GM19468 (cell line): ENCODE data around the gene ADK.

Experiments
- ATAC-seq: cut with Tn5 transposase; IDR thresholded peaks from one replicate; pipeline ENCODE4 v1.9.1; 2021; ENCODE audit warnings: mild to moderate bottlenecking, moderate library complexity, moderate number of reproducible peaks; ENCODE audit not compliant: unreplicated experiment; ENCODE audit errors: extremely low read depth

The ADK gene

GRCh38 chr10:74400186-74400585 is 249.2 kb downstream of the ADK start:
- no peak for ATAC-seq

DNA sequence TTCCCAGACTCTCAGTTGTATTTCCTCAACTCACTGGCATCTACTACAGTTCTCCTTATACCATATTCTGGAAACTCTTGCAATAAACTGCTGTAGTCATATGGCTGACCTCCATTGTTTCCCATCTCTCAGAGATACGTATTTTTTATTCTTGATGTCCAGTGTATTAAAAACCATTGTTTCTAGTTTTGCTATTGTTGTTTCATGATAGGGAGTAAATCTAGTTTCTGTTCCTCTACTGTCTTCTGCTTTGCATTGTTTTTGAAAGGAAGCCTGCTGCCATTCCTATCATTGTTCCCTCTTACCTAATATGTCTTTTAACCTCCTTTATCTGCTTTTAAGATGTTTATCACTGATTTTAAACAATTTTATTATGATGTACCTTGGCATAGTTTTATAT is 255.0 kb downstream of the ADK start:
- no peak for ATAC-seq

- no peak for ATAC-seq
Observed at GRCh38 chr10:74415146-74415839, 264.3 kb downstream of the ADK start.

GRCh38 chr10:74417397-74417796 is 266.4 kb downstream of the ADK start:
- no peak for ATAC-seq

DNA sequence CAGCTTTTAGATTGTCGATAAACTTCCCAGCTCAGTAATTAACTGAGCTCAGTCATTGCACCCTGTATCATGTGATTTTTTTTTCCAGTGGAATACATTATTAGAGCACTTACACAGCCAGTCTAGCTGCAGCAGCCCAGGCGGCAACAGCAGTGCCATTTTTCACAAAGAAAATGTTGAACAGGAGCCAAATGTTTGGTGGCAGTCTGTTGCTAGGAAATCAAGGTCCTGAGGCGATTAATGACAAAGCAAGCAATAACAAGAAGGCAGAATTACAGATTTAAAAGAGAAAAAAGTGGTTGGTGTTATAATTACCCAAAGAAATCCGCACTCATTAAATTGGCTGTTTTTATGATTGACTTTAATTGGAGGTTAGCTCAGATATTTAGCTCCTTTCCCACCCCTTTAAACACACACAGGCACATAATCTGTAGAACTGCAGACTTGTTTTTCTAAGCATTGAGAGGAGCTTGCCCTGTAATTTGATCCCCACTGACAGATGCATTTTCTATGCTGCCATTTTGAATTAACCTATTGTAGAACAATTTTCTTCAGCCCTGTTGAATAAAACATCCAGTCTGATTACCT is 267.4 kb downstream of the ADK start:
- ATAC-seq: no peak

GRCh38 chr10:74419491-74419951 is 268.5 kb downstream of the ADK start:
- no peak for ATAC-seq

DNA sequence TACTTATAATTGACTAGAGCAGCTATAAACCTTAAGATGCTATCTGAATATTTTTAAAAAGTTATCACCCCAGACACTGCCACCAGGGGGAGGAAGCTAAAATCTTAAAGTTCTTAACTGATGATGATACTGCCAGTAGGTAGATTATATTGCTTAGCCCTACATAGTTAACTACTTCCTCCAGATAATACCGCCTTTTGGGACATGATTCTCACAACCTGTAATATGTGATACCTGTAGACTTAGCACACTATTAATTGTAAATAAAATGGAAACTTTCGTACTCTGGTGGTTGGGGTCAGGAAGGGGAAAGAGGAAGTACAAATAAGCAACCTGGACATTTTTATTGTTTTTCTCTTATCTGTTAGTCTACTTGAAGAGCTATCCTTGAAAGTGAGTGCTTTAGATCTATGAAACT is 268.9 kb downstream of the ADK start:
- no peak for ATAC-seq

DNA sequence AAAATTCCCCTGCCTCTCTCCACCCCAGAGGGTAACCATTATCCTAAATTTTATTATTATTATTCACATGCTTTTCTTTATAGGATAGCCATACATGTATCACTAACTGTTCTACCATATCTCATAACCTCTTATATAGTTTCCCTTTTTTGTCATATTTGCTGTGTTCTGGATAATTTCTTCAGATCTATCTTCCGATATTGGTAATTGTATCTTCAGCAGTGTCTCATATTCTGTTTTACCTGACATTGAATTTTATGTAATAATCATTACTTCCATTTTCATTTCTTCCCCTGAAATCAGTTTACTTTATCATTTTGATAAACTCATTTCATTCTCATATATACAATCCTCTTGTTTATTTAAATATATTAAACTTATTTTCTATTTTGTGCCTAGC is 273.5 kb downstream of the ADK start:
- no peak for ATAC-seq

DNA sequence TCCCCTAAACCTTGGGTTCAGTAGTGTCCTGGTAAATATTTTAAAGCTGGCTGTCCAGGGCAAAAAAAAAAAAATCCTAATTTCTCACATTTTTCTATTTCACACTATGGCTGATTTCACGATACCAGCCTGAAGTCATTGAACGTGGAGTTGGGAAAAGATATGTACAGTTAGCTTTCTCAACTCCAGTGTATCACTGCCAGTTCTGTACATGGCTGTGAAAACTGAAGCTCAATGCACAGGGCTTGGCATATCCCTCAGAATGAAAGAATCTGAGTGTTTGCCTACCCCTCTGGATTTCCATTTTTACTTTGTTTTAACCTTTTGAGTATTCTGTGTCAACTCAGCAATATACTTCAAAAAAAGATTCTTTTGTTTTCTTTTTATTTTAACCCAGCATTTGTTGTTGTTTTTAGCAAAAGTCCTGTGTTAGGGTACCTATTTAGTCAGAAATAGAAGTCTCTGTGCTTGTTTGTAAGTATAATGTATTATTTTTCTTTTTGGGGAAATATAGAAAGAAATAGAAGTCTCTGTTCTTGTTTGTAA is 274.5 kb downstream of the ADK start:
- ATAC-seq: no peak

DNA sequence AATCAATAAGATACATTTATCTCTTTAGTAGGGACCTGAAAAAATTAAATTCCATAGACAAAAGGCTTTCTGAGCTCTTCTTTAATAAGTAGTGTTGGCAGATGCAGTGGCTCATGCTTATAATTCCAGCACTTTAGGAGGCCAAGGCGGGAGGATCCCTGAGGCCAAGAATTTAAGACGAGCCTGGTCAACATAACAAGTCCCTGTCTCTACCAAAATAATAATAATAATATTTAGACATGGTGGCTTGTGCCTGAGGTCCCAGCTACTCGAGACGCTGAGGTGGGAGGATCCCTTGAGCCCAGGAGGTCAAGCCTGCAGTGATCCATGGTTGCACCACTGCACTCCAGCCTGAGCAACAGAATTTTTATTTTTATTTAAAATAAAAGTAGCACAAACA is 280.8 kb downstream of the ADK start:
- no peak for ATAC-seq

DNA sequence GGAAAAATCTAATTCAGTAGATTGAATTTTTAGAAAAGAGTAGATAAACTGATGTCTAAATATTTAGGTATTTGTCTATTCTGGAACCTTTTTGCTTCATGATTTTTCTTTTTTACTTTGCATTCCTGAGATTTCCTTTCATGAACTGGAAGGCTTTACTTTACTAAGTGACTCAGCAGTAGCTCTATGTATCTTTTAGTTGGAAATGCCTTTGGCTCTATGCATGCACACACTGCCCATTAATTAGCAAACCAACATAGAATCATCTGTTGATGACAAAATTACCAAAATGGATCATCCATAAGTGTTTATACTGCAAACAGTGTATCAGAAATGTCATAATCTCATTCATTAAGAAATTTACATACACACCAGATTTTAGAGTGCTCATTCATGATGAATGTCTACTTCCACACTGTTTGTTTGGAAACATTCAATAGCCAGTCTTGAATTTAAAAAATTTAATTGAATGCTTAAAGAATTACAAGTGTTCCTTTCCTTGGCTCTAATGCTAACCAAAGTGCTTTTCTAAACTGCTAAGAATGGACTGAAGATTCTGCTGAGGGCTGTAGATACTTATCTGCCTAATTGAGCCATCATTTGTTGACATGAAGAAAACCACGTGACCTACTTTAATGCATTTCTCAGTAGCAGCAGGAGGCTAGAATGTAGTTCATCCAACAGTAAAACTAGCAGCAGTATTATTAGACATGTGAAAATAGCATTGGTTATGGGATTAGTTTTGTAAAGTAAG is 282.0 kb downstream of the ADK start:
- no peak for ATAC-seq

GRCh38 chr10:74433595-74433956 is 282.6 kb downstream of the ADK start:
- ATAC-seq: no peak

GRCh38 chr10:74433993-74434392 is 283.0 kb downstream of the ADK start:
- ATAC-seq: no peak

GRCh38 chr10:74434547-74434946 is 283.5 kb downstream of the ADK start:
- ATAC-seq: no peak

DNA sequence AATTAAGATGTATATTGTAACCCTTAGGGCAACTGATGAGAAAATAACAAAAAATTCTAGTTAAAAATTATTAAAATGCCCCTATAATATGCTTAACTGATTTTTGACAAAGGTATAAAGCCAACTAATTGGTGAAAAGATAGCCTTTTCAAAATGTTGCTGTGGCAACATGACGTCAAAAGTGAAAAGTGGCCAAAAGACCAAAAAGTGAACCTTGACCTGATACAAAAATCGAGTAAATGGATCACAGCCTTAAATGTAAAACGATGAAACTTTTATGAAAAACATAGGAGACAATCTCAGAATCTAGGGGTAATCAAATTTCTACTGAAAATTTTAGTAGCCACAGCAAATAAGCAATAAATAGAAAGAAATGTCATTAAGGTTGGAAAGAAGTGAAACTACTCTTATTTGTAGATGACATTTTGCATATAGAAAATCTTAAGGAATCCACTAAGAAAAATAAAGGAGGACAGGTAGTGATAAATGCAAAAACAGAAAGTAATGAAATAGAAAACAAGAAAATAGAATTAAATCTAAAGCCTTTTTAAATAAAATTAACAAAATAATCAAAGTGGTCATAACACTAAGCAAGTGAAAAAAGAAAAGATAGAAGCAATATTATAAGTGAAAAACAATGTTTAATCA is 285.6 kb downstream of the ADK start:
- no peak for ATAC-seq

DNA sequence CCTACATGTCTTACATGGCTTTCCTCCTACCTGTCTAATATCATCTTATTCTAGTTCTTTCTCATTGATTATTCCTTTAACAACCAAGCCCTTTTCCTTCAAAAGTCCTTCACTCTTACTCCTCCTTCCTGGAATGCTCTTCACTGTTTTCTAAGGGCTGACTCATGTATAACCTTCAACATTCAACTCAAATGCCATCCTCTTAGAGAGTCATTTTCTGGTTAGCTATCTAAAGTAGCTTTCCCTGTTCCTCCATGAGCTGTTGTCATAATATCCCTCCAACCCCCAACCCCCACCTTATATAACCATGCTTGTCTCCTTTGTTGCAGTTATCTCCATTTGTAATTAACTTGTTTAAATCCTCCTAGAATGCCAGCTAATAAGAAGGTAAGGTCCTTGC is 286.8 kb downstream of the ADK start:
- ATAC-seq: no peak

DNA sequence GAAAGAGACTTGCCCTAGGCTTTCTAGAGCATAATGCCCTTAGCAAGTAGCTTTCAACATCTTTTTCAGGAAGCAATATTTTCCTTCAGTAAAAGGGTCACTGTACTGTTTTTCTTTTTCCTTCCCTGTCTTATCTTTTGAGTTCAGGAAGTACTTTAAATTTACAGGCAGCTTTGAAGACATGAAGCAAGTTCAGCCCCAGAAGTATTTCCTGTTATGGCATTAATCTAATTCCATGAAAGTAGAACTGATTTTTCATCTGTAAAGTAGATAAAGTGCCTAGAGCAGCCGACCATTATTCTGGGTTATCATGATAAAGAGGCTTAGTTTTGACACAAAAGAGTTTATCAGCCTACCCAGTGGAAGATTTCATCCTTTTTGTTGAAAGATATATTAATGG is 288.2 kb downstream of the ADK start:
- ATAC-seq: no peak

DNA sequence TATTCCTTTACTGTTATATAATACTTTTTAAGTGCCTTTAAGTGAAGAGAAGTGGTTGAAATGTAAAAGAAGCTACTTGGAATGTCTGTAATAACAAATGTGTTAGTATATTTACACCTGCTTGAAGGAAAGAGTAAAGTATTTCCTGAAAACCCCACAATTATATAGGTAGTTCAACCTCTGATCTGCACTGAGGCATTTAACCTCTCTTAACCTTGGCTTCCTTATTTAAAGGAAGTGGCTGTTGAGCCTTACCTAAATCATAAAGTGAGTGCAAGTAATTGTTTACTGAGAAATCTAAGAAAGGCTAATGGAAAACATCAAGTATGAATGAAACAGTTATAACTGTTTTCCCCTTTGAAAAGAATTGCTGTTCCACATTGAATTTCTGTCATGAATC is 294.5 kb downstream of the ADK start:
- no peak for ATAC-seq

DNA sequence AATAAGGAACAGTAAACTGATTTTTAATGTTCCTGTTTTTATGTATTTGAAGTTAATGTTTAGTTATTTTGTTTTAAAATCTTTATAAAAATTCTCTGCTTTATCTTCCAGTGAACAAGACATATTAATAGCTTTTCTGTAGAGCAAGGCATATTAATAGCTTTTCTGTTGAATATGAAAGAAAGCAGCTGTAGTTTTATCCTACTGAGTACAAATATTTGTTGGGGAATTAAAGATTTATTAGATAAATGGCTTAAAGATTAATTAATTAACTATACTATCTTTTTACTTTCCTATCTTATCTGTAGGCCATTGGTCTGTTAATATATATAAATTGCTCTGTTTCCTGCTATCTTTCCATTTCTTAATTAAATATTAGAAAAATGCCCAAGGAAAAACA is 299.6 kb downstream of the ADK start:
- no peak for ATAC-seq

- ATAC-seq: no peak
Observed at GRCh38 chr10:74451127-74451829, 300.3 kb downstream of the ADK start.
